B cell (primary cell): ENCODE data around the gene CASP8AP2.

Source experiments
- EZH2 ChIP-seq: IDR thresholded peaks from 2 replicates; pipeline ENCODE4 v1.6.1; 2012; ENCODE audit warnings: borderline replicate concordance, low read depth, mild to moderate bottlenecking, moderate library complexity, low read length; ENCODE audit not compliant: insufficient read depth, poor library complexity, severe bottlenecking
- TF ChIP-seq, protein P1 (sequence below): fragments of 200-600 bp; IDR thresholded peaks from one replicate; pipeline ENCODE4 v1.8.0; 2022; ENCODE audit warnings: antibody characterized with exemption, mild to moderate bottlenecking

DNA sequence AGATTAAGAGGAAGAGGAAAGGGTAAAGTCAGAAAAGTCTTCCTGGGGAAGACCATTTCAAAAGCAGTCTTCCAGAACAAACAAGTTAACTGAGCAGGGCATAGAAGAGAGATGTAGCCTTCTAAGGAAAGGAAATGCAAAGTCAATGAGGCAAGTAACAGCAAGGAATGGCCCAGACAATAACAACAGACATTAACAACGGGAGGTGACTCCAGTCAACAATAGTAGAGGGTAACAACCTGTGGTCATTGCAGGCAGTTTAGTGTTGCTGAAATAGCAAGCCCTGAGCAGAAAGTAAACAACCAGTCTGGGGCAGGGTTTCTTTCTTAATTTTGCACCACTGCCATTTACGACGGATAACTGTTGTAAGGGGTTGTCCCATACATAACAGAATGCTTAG is 12.2 kb upstream of the CASP8AP2 start:
- TF ChIP-seq, protein P1, sequence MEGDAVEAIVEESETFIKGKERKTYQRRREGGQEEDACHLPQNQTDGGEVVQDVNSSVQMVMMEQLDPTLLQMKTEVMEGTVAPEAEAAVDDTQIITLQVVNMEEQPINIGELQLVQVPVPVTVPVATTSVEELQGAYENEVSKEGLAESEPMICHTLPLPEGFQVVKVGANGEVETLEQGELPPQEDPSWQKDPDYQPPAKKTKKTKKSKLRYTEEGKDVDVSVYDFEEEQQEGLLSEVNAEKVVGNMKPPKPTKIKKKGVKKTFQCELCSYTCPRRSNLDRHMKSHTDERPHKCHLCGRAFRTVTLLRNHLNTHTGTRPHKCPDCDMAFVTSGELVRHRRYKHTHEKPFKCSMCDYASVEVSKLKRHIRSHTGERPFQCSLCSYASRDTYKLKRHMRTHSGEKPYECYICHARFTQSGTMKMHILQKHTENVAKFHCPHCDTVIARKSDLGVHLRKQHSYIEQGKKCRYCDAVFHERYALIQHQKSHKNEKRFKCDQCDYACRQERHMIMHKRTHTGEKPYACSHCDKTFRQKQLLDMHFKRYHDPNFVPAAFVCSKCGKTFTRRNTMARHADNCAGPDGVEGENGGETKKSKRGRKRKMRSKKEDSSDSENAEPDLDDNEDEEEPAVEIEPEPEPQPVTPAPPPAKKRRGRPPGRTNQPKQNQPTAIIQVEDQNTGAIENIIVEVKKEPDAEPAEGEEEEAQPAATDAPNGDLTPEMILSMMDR, result no peak
- no peak for TF ChIP-seq EZH2
